Central memory CD8-positive, alpha-beta T cell (primary cell): Measurements from ENCODE around the gene ULBP1.
A peak's percentile ranks its signal among the peaks of the same experiment; 100 is the strongest.
"Not testable (repeated sequence)": the region's sequence is repeated elsewhere in the genome, so short reads cannot be mapped to it uniquely, and the experiment has no call there.

Source experiments
- ATAC-seq: fragments of 150-1000 bp; cut with Tn5 transposase; replicated peaks from 2 replicates; pipeline ENCODE4 v1.10.0; 2022; ENCODE audit warnings: mild to moderate bottlenecking, moderate FRiP score, moderate number of reproducible peaks; ENCODE audit not compliant: poor library complexity, severe bottlenecking; ENCODE audit errors: extremely low read depth
- DNase-seq, 2 donors: peaks; one replicate each; pipeline ENCODE4 v3.0.0; 2021; ENCODE audit warnings: low spot score in 2 of 2
- H3K27ac Mint-ChIP-seq: one replicate; pipeline ENCODE4 v1.8.0; 2022; ENCODE audit warnings: low read depth, mild to moderate bottlenecking, moderate library complexity, mixed read lengths
- H3K27me3 Mint-ChIP-seq: one replicate; pipeline ENCODE4 v1.8.0; 2022; ENCODE audit warnings: mixed read lengths
- H3K36me3 Mint-ChIP-seq: one replicate; pipeline ENCODE4 v1.8.0; 2022; ENCODE audit warnings: mild to moderate bottlenecking, moderate library complexity, mixed read lengths; ENCODE audit not compliant: insufficient read depth
- H3K4me1 Mint-ChIP-seq: one replicate; pipeline ENCODE4 v1.8.0; 2022; ENCODE audit warnings: mixed read lengths
- H3K4me3 Mint-ChIP-seq: one replicate; pipeline ENCODE4 v1.8.0; 2022; ENCODE audit warnings: mild to moderate bottlenecking, moderate library complexity, mixed read lengths
- H3K9me3 Mint-ChIP-seq: one replicate; pipeline ENCODE4 v1.8.0; 2022; ENCODE audit warnings: mixed read lengths

The ULBP1 gene

DNA sequence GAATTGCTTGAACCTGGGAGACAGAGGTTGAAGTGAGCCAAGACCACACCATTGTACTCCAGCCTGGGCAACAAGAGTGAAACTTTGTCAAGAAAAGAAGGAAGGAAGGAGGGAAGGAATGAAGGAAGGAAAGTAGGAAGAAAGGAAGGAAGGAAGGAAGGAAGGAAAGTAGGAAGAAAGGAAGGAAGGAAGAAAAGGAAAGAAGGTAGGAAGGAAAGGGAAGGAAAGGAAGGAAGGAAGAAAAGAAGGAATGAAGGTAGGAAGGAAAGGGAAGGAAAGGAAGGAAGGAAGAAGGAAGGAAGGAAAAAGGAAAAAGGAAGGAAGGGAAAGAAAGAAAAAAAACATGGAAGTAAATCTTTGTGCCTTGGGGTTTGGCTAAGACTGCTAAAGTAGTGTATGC, 11.7 kb downstream of the ULBP1 start:
- Mint-ChIP-seq H3K27me3 (peaks cover 99% of the 10 kb centered on the region), H3K4me1 (no peaks in the 10 kb centered on the region), H3K27ac (no peak overlapping the region), H3K9me3 (no peaks in the 10 kb centered on the region), H3K4me3 (no peak overlapping the region), H3K36me3 (peaks cover 6% of the 10 kb centered on the region)
- no peak for DNase-seq
- no peak for ATAC-seq

- no peak for DNase-seq
- Mint-ChIP-seq H3K27ac (no peak overlapping the region), H3K4me3 (no peak overlapping the region), H3K36me3 (peaks cover 6% of the 10 kb centered on the region), H3K27me3 (peaks cover 100% of the 10 kb centered on the region), H3K9me3 (no peaks in the 10 kb centered on the region), H3K4me1 (no peaks in the 10 kb centered on the region)
- ATAC-seq: no peak
Measured at GRCh38 chr6:149977221-149977620, 13.5 kb downstream of the ULBP1 start.

DNA sequence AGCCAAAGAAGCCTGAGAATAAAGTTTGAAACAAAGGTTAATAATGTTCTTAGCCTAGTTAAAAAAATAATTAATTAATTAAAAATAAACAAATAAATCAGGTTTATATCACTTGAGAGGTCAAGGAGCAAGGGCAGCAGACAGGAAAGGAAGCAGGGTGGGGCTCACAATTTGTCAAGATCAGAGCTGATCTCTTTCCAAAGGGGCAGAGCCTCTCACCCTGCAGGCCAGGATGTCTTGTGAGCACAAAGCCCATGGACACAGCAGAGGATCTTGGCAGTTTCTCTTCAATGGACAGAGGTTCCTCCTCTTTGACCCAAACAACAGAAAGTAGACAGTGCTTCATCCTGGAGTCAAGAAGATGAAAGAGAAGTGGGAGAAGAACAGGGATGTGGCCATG, 14.9 kb downstream of the ULBP1 start:
- ATAC-seq: no peak
- no peaks in the 10 kb centered on the region for H3K9me3 Mint-ChIP-seq
- peaks cover 8% of the 10 kb centered on the region for H3K36me3 Mint-ChIP-seq
- H3K4me1 Mint-ChIP-seq: no peaks in the 10 kb centered on the region
- H3K27me3 Mint-ChIP-seq: peaks cover 100% of the 10 kb centered on the region
- no peak for DNase-seq
- no peak overlapping the region for H3K27ac Mint-ChIP-seq
- no peak overlapping the region for H3K4me3 Mint-ChIP-seq

GRCh38 chr6:149979293-149979692, 15.6 kb downstream of the ULBP1 start:
- H3K4me3 Mint-ChIP-seq: no peak overlapping the region
- H3K9me3 Mint-ChIP-seq: no peaks in the 10 kb centered on the region
- H3K27ac Mint-ChIP-seq: no peak overlapping the region
- no peak for ATAC-seq
- no peaks in the 10 kb centered on the region for H3K4me1 Mint-ChIP-seq
- H3K36me3 Mint-ChIP-seq: peaks cover 8% of the 10 kb centered on the region
- DNase-seq: no peak
- peaks cover 100% of the 10 kb centered on the region for H3K27me3 Mint-ChIP-seq

GRCh38 chr6:149983145-149983544, 19.4 kb downstream of the ULBP1 start:
- Mint-ChIP-seq H3K27ac (peak overlapping the region; percentile 74), H3K4me3 (no peak overlapping the region), H3K4me1 (peaks cover 2% of the 10 kb centered on the region), H3K27me3 (peaks cover 100% of the 10 kb centered on the region), H3K9me3 (peaks cover 2% of the 10 kb centered on the region), H3K36me3 (peaks cover 8% of the 10 kb centered on the region)
- DNase-seq: no peak
- ATAC-seq: no peak

GRCh38 chr6:149984773-149985172, 21.0 kb downstream of the ULBP1 start:
- Mint-ChIP-seq H3K4me1 (peaks cover 10% of the 10 kb centered on the region), H3K27ac (no peak overlapping the region), H3K4me3 (no peak overlapping the region), H3K9me3 (peaks cover 7% of the 10 kb centered on the region), H3K36me3 (peaks cover 5% of the 10 kb centered on the region), H3K27me3 (peaks cover 100% of the 10 kb centered on the region)
- ATAC-seq (no peak), DNase-seq (no peak)

GRCh38 chr6:149985481-149985937, 21.8 kb downstream of the ULBP1 start:
- peaks cover 5% of the 10 kb centered on the region for H3K36me3 Mint-ChIP-seq

GRCh38 chr6:149987602-149988107, 23.9 kb downstream of the ULBP1 start:
- no peak for ATAC-seq
- H3K36me3 Mint-ChIP-seq: peaks cover 7% of the 10 kb centered on the region

More at GRCh38 chr6:149985481-149985937, 21.8 kb downstream of the ULBP1 start:
- H3K4me3 Mint-ChIP-seq: no peak overlapping the region
- H3K4me1 Mint-ChIP-seq: peaks cover 18% of the 10 kb centered on the region
- ATAC-seq (no peak), DNase-seq (no peak)
- peaks cover 7% of the 10 kb centered on the region for H3K9me3 Mint-ChIP-seq
- peaks cover 100% of the 10 kb centered on the region for H3K27me3 Mint-ChIP-seq
- H3K27ac Mint-ChIP-seq: no peak overlapping the region

DNA sequence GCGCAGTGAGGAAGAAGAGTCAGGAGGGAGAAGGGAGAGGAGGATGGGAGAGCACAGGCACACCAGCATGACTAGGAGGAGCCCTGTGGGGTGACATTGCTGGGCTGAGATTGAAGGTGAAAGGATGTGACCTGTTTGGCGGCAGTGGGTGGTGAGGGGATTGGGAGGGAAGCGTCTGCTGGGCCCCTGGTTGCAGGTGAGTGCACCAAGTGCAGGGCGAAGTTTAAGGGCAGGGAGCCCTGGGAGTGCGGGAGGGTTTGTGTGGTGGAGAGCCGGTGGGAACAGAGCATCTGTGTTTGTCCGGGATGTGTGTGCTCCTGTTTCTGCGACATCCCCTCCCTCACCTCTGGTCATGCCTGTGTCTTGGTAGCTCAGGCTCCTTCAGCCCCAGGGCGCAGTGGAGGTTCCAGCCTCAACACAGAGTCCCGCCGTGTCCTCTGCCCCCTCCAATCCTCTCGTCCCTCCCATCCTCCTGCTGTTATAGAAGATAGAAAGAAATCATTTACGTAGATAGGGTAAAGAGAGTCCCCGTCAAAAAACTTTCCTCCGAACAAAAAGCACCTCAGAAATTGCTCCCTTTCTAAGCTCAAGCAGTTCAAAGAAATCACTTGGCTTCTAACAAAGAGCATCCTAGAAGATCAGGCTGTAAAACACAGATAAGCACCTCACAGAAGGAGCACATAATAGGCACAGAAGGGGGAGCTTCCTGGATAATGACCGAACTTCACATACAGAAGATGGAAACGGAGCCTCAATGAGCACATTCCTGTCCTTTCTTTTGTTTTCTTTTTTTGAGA, 25.0 kb downstream of the ULBP1 start:
- peaks cover 7% of the 10 kb centered on the region for H3K9me3 Mint-ChIP-seq
- H3K27ac Mint-ChIP-seq: no peak overlapping the region
- H3K36me3 Mint-ChIP-seq: peaks cover 5% of the 10 kb centered on the region
- ATAC-seq (no peak), DNase-seq (no peak)
- H3K4me3 Mint-ChIP-seq: no peak overlapping the region
- H3K27me3 Mint-ChIP-seq: peaks cover 100% of the 10 kb centered on the region
- H3K4me1 Mint-ChIP-seq: peaks cover 32% of the 10 kb centered on the region

More at GRCh38 chr6:149987602-149988107, 23.9 kb downstream of the ULBP1 start:
- Mint-ChIP-seq H3K27ac (no peak overlapping the region), H3K27me3 (peaks cover 100% of the 10 kb centered on the region), H3K9me3 (peaks cover 7% of the 10 kb centered on the region), H3K4me3 (no peak overlapping the region), H3K4me1 (peaks cover 32% of the 10 kb centered on the region)
- DNase-seq: no peak

DNA sequence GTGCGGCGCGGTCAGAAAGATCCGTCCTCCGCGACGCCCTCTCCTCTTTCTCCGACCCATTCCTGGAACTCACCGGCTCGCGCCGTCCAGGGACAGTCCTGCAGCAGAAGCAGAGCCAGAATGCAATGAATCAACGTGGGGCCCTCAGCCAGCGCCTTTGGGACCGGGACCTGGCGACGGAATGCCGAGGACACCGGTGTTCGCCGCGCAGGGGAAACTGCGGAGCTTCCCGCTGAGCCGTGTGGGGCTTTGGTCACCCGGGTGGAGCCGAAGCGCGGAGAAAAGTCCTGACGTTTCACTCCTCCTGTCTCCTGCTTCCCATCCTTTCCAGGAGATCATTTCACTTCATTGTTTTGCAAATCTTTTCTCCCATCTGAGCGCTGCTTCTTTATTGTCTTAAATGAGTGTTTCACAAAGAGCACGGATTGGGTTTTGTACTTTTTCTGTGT, 26.5 kb downstream of the ULBP1 start:
- peak overlapping the region; percentile 75 for H3K4me3 Mint-ChIP-seq
- peaks cover 7% of the 10 kb centered on the region for H3K36me3 Mint-ChIP-seq
- peaks cover 100% of the 10 kb centered on the region for H3K27me3 Mint-ChIP-seq
- H3K4me1 Mint-ChIP-seq: peaks cover 32% of the 10 kb centered on the region
- DNase-seq (no peak), ATAC-seq (no peak)
- no peak overlapping the region for H3K27ac Mint-ChIP-seq
- peaks cover 7% of the 10 kb centered on the region for H3K9me3 Mint-ChIP-seq

DNA sequence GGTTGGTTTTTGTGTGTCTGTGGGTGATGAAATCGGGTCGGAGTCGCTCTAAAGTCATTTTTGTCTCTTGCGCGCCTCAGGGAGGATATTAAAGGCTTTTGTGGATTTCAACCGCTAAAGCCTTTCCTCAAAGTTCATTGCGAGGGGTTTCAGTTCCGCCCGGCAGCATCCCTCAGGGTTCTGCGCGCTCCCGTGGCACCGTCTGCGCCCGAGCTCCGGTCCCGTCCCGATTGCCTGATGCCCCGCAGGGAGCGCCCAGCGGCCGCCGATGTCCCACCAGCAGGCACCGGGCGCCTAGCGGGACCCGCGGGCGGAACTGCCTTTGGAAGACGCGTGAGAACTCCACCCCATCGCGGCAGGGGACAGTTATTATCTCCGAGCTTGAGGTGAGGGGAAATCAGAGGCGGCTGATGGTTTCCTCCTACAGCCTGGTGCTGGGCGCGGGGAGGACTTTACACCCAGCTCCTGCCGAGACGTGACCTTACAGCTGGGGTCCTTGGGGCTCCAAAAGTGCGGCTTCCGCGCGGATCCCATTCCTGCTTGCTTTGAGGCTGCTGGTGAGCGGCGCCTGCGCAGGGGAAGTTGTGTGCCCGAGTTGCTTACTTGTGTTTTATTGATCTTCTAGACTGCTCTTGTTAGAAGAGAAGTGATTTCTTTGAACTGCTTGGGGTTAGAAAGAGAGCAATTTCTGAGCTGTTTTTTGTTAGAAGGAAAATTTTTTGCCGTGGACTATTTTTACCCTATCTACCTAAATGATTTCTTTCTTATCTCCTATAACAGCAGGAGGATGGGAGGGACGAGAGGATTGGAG, 27.1 kb downstream of the ULBP1 start:
- Mint-ChIP-seq H3K27ac (no peak overlapping the region), H3K4me3 (peak overlapping the region; percentile 75), H3K9me3 (peaks cover 7% of the 10 kb centered on the region), H3K4me1 (peaks cover 32% of the 10 kb centered on the region), H3K27me3 (peaks cover 100% of the 10 kb centered on the region), H3K36me3 (peaks cover 7% of the 10 kb centered on the region)
- no peak for DNase-seq
- ATAC-seq: peak; percentile 39

DNA sequence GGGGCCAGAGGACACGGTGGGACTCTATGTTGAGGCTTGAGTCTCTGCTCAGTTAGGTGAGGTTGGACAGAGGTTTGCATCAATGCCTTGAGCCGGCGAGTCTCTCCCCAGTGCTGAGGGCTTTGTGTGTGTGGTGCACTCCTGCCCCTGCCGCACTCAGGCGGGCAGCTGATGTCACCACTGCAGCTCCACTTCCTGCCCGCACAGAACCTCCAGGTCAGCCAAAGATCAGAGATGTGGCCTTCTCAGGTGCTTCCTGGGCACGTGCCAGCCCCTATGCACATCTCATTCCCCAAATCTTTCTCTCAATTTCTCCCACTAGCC, 27.7 kb downstream of the ULBP1 start:
- ATAC-seq: peak; percentile 66
- peaks cover 32% of the 10 kb centered on the region for H3K4me1 Mint-ChIP-seq
- H3K27ac Mint-ChIP-seq, H3K9me3 Mint-ChIP-seq, H3K36me3 Mint-ChIP-seq, DNase-seq: not testable (repeated sequence)
- peak overlapping the region; percentile 75 for H3K4me3 Mint-ChIP-seq
- H3K27me3 Mint-ChIP-seq: peaks cover 100% of the 10 kb centered on the region
